GM20431 (cell line): ENCODE results near the gene MRPS21.

Experiments
- in situ Hi-C: fragments of 300-500 bp; cut with MseI, MboI; formaldehyde crosslinking; loops from one replicate; pipeline ENCODE4 v1.15.0; 2020; ENCODE audit warnings: low sequenced_read_pairs; ENCODE audit not compliant: unreplicated experiment

The MRPS21 gene

GRCh38 chr1:150352866-150353265 lies 59.2 kb downstream of the MRPS21 start:
- in situ Hi-C loops, result no loop called here
